Osteoblast (primary cell): Measurements from ENCODE around the gene GSK3B. TPM values are rescaled to one million over a fixed set of nuclear protein-coding genes. Genes with fewer than 3 reads are reported as not detected.
"Not testable (repeated sequence)": the region's sequence is repeated elsewhere in the genome, so short reads cannot be mapped to it uniquely, and the experiment has no call there.

Experiments used
- DNase-seq: peaks from one replicate; pipeline ENCODE4 v3.0.0; 2011; ENCODE audit warnings: low spot score, mixed read lengths; ENCODE audit not compliant: insufficient read length; ENCODE audit errors: missing footprints
- H2AFZ ChIP-seq: 2 replicates; pipeline ENCODE4 v1.6.0; 2011; ENCODE audit warnings: mild to moderate bottlenecking, low read length
- H3K27ac ChIP-seq: 2 replicates; pipeline ENCODE4 v1.5.1; 2011; ENCODE audit warnings: mild to moderate bottlenecking, low read depth, low read length, moderate library complexity
- H3K27me3 ChIP-seq: 2 replicates; pipeline ENCODE4 v1.6.0; 2012; ENCODE audit warnings: mild to moderate bottlenecking, control low read depth, inconsistent platforms, low read length, moderate library complexity; ENCODE audit not compliant: insufficient read depth
- H3K36me3 ChIP-seq: 2 replicates; pipeline ENCODE4 v1.5.1; 2011; ENCODE audit warnings: mild to moderate bottlenecking, low read length, control low read depth, moderate library complexity; ENCODE audit not compliant: insufficient read depth
- H3K4me1 ChIP-seq: 2 replicates; pipeline ENCODE4 v1.5.1; 2011; ENCODE audit warnings: mild to moderate bottlenecking, low read length, control low read depth, moderate library complexity; ENCODE audit not compliant: insufficient read depth
- H3K4me2 ChIP-seq: 2 replicates; pipeline ENCODE4 v1.6.0; 2011; ENCODE audit warnings: mild to moderate bottlenecking, low read length; ENCODE audit not compliant: insufficient read depth
- H3K4me3 ChIP-seq: fragments of 200-600 bp; sonication (generic); 3 replicates; pipeline ENCODE4 v1.5.1; 2012; ENCODE audit warnings: mild to moderate bottlenecking, low read length, inconsistent platforms; ENCODE audit not compliant: insufficient read depth
- H3K79me2 ChIP-seq: 2 replicates; pipeline ENCODE4 v1.6.0; 2012; ENCODE audit warnings: mild to moderate bottlenecking, low read length, control low read depth, inconsistent platforms; ENCODE audit not compliant: insufficient read depth
- H3K9me3 ChIP-seq: 2 replicates; pipeline ENCODE4 v1.5.1; 2011; ENCODE audit warnings: low read depth, low read length, control low read depth
- H4K20me1 ChIP-seq: 2 replicates; pipeline ENCODE4 v1.6.0; 2012; ENCODE audit warnings: mild to moderate bottlenecking, low read length, control low read depth; ENCODE audit not compliant: insufficient read depth
- total RNA-seq: library from RNA; depleted of rRNA; stranded (reverse); fragments of >200 nt; gene quantifications from 2 replicates; pipeline ENCODE4 v1.2.3, GENCODE V29; 2012
- TF ChIP-seq, protein P1 (sequence below): IDR thresholded peaks from 2 replicates; pipeline ENCODE4 v1.5.1; 2011; ENCODE audit warnings: mild to moderate bottlenecking, low read depth, low read length, moderate library complexity; ENCODE audit errors: extremely low read depth

The GSK3B gene
- total RNA-seq, 1 donor: 87.9 TPM

DNA sequence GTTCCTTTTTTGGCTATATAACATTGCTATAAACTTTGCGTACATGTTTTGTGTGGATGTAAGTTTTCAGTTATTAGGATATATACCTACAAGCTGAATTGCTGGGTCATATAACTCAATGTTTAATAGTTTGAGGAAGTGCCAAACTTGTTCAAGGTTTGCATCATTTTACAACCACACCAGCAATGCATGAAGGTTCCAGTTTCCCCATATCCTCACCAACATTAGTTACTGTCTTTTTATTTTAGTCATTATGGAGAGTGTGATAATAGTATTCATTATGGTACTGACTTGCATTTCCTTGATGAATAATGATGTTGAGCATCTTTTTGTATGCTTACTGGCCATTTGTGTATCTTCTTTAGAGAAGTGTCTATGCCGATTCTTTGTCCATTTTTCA lies 200.1 kb downstream of the GSK3B start:
- TF ChIP-seq, protein P1, sequence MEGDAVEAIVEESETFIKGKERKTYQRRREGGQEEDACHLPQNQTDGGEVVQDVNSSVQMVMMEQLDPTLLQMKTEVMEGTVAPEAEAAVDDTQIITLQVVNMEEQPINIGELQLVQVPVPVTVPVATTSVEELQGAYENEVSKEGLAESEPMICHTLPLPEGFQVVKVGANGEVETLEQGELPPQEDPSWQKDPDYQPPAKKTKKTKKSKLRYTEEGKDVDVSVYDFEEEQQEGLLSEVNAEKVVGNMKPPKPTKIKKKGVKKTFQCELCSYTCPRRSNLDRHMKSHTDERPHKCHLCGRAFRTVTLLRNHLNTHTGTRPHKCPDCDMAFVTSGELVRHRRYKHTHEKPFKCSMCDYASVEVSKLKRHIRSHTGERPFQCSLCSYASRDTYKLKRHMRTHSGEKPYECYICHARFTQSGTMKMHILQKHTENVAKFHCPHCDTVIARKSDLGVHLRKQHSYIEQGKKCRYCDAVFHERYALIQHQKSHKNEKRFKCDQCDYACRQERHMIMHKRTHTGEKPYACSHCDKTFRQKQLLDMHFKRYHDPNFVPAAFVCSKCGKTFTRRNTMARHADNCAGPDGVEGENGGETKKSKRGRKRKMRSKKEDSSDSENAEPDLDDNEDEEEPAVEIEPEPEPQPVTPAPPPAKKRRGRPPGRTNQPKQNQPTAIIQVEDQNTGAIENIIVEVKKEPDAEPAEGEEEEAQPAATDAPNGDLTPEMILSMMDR: no peak

DNA sequence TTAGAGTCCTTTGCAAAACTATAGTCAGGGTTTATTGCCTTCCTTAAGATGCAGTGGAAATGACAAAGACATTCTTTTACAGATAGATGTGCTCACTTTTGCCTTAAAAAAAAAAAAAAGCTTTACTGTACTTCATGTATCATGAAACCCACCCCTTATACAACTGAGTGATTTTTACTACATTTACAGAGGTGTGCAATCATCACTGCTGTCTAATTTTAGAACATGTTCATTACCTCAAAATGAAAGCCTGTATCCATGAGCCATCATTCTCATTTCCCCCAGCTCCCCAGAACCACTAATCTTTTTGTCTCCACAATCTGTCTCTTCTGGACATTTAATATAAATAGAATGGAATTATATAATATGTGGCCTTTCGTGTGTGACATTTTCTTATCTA lies 200.5 kb downstream of the GSK3B start:
- TF ChIP-seq, protein P1: no peak
- Histone ChIP-seq H3K36me3 (peaks cover 3% of the 10 kb centered on the region), H3K4me1 (no peaks in the 10 kb centered on the region), H3K4me3 (no peak overlapping the region), H3K27ac (no peak overlapping the region), H4K20me1 (no peaks in the 10 kb centered on the region), H3K9me3 (no peaks in the 10 kb centered on the region), H2AFZ (no peak overlapping the region), H3K27me3 (no peaks in the 10 kb centered on the region), H3K79me2 (no peaks in the 10 kb centered on the region), H3K4me2 (no peak overlapping the region)
- DNase-seq: no peak

More for the DNA sequence above, 200.1 kb downstream of the GSK3B start:
- no peak overlapping the region for H3K4me3 ChIP-seq
- H3K4me1 ChIP-seq: no peaks in the 10 kb centered on the region
- no peak overlapping the region for H3K4me2 ChIP-seq
- no peaks in the 10 kb centered on the region for H3K9me3 ChIP-seq
- H4K20me1 ChIP-seq: no peaks in the 10 kb centered on the region
- no peak overlapping the region for H2AFZ ChIP-seq
- H3K36me3 ChIP-seq: peaks cover 3% of the 10 kb centered on the region
- no peak for DNase-seq
- H3K27ac ChIP-seq: no peak overlapping the region
- H3K79me2 ChIP-seq: no peaks in the 10 kb centered on the region
- no peaks in the 10 kb centered on the region for H3K27me3 ChIP-seq

GRCh38 chr3:119891944-119892721 lies 202.1 kb downstream of the GSK3B start:
- H3K79me2 ChIP-seq: peaks cover 8% of the 10 kb centered on the region
- H4K20me1 ChIP-seq: no peaks in the 10 kb centered on the region
- H3K4me3 ChIP-seq: peak overlapping the region; percentile 6
- H3K27ac ChIP-seq: no peak overlapping the region
- no peaks in the 10 kb centered on the region for H3K4me1 ChIP-seq
- H3K36me3 ChIP-seq: peaks cover 3% of the 10 kb centered on the region
- peak overlapping the region; percentile 69 for H3K4me2 ChIP-seq
- peak; percentile 18 for DNase-seq
- no peaks in the 10 kb centered on the region for H3K9me3 ChIP-seq
- H3K27me3 ChIP-seq: no peaks in the 10 kb centered on the region
- TF ChIP-seq, protein P1: peak; percentile 77
- H2AFZ ChIP-seq: no peak overlapping the region

DNA sequence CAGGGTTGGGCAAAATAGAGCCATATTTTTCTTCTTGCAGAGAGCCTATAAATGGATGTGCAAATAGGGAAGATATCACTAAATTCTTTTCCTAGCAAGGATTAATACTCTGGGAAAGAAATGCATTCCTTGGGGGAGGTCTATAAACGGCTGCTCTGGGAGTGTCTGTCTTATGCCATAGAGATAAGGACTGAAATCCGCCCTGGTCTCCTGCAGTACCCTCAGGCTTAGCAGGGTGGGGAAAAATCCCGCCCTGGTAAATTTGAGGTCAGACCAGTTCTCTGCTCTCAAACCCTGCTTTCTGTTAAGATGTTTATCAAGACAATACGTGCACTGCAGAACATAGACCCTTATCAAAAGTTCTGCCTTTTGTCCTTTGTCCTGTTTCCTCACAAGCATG lies 205.6 kb downstream of the GSK3B start:
- DNase-seq: not testable (repeated sequence)

More for the DNA sequence above, 205.6 kb downstream of the GSK3B start:
- H2AFZ ChIP-seq, H3K9me3 ChIP-seq, H3K36me3 ChIP-seq, H3K4me3 ChIP-seq, H4K20me1 ChIP-seq, H3K27me3 ChIP-seq, H3K4me1 ChIP-seq, H3K4me2 ChIP-seq, H3K27ac ChIP-seq: not testable (repeated sequence)
- peaks cover 20% of the 10 kb centered on the region for H3K79me2 ChIP-seq
